Keratinocyte (primary cell): ENCODE data around the gene TSHZ1.

ENCODE experiments used
- EZH2 ChIP-seq: IDR thresholded peaks from one replicate; pipeline ENCODE4 v1.6.1; 2012; ENCODE audit warnings: inconsistent platforms, mild to moderate bottlenecking, low read length, moderate library complexity
- TF ChIP-seq, protein P1 (sequence below), 3 experiments: IDR thresholded peaks in 1 of 3; conservative IDR thresholded peaks in 1 of 3; optimal IDR thresholded peaks in 1 of 3; 2 replicates in 2 of 3; 3 replicates in 1 of 3; pipeline versions ENCODE3 to v1.5.1; 2011; ENCODE audit warnings: low read length in 3 of 3, mild to moderate bottlenecking in 3 of 3, moderate library complexity in 2 of 3, control low read depth in 1 of 3, inconsistent platforms in 1 of 3; ENCODE audit not compliant: insufficient read depth in 2 of 3; ENCODE audit errors: extremely low read depth in 1 of 3

DNA sequence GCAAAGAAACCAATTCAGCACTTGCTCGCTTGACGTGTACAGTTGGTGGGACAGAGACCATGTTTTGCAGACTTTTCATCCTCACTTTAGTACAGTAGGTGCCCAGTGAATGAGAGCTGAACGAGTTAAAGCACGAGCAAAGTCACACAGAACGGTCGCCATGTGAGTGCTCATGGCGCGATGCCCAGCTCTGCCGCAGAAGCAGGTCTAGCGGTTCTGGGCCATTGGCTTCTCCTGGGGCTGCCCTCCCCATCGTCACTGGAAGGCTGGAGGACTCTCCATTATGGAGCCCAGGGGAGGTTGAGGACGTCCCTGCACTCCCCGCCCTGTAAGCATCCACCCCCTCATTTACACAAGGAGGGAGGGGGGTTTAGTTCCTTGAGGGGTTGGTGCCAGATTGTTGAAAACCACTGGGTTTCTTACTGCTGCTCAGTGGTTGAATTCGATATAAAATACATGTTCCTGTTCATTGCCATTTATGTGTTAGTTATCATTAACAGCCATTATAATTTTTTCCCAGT lies 26.6 kb upstream of the TSHZ1 start:
- TF ChIP-seq, protein P1, sequence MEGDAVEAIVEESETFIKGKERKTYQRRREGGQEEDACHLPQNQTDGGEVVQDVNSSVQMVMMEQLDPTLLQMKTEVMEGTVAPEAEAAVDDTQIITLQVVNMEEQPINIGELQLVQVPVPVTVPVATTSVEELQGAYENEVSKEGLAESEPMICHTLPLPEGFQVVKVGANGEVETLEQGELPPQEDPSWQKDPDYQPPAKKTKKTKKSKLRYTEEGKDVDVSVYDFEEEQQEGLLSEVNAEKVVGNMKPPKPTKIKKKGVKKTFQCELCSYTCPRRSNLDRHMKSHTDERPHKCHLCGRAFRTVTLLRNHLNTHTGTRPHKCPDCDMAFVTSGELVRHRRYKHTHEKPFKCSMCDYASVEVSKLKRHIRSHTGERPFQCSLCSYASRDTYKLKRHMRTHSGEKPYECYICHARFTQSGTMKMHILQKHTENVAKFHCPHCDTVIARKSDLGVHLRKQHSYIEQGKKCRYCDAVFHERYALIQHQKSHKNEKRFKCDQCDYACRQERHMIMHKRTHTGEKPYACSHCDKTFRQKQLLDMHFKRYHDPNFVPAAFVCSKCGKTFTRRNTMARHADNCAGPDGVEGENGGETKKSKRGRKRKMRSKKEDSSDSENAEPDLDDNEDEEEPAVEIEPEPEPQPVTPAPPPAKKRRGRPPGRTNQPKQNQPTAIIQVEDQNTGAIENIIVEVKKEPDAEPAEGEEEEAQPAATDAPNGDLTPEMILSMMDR (optimal IDR thresholded peaks at IDR 0.05 in 1 of 3, IDR thresholded peaks at IDR 0.05 in 1 of 3, conservative IDR thresholded peaks at IDR 0.05 in 1 of 3; ENCODE audit: extremely low read depth in 1 of 3, insufficient read depth in 2 of 3, low read length in 3 of 3) = no peak
- TF ChIP-seq EZH2 = no peak
